ENCODE measurements around the gene NFATC2.

NFATC2 gene

DNA sequence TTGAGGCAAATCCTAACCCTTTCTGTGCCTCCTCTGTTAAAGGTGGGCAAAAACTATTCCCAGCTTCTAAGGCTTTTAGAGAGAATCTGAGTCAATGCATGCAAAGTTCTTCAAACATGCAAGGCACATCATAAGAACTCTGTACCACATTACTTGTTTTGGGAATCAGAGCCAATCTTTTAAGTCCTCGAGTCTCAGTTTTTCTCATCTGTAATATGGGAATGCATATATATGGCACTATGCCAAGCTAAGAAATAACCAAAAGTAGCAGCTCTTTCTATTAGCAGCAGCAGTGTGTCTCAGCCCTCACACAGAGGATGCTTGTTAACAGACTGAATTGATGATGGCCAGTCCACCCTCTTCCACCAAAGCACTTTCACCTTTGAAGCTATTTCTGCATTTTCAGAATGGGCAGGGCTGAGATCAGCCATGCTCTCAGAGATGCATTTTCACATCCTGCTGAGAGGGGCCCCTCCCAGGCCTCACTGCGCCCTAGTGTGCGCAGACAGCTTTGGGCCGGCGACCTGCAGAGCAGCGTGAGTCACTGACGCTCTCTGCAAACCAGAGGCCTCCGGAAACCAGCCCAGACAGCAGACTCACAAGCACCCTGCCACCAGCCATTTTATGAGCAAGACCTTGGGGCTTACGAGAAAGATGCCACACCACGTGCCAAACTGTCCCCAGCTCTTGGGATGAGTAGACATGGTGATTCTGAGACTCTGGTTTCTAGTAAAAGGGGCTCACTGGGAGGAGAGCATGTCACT is 138.0 kb downstream of the NFATC2 start:
- ATAC-seq, result no peak
- TF ChIP-seq ZNF70 (CRISPR knock-in tag; IDR thresholded peaks at IDR 0.05) (no peak), ZC3H10 (CRISPR knock-in tag; IDR thresholded peaks at IDR 0.05) (no peak), ZFP30 (CRISPR knock-in tag; IDR thresholded peaks at IDR 0.05) (no peak)

- TF ChIP-seq SNAI2 (CRISPR knock-in tag; IDR thresholded peaks at IDR 0.05) (no peak), ZNF565 (CRISPR knock-in tag; conservative IDR thresholded peaks at IDR 0.05; ENCODE audit: low read depth) (no peak), GLIS3 (CRISPR knock-in tag; IDR thresholded peaks at IDR 0.05) (no peak), ZFP3 (CRISPR knock-in tag; IDR thresholded peaks at IDR 0.05) (no peak), TOX (CRISPR knock-in tag; IDR thresholded peaks at IDR 0.05; ENCODE audit: borderline replicate concordance) (no peak), OSR1 (CRISPR knock-in tag; IDR thresholded peaks at IDR 0.05) (no peak), TSHZ2 (CRISPR knock-in tag; IDR thresholded peaks at IDR 0.05) (no peak), RARB (CRISPR knock-in tag; IDR thresholded peaks at IDR 0.05) (no peak), CSDC2 (CRISPR knock-in tag; IDR thresholded peaks at IDR 0.05) (no peak), ZC3H10 (CRISPR knock-in tag; IDR thresholded peaks at IDR 0.05) (no peak), ISL1 (CRISPR knock-in tag; IDR thresholded peaks at IDR 0.05) (no peak), ZFP30 (CRISPR knock-in tag; IDR thresholded peaks at IDR 0.05) (no peak), BACH2 (CRISPR knock-in tag; IDR thresholded peaks at IDR 0.05; ENCODE audit: borderline replicate concordance) (no peak), CSRNP3 (CRISPR knock-in tag; IDR thresholded peaks at IDR 0.05) (no peak)
- TF ChIP-seq, protein P1, sequence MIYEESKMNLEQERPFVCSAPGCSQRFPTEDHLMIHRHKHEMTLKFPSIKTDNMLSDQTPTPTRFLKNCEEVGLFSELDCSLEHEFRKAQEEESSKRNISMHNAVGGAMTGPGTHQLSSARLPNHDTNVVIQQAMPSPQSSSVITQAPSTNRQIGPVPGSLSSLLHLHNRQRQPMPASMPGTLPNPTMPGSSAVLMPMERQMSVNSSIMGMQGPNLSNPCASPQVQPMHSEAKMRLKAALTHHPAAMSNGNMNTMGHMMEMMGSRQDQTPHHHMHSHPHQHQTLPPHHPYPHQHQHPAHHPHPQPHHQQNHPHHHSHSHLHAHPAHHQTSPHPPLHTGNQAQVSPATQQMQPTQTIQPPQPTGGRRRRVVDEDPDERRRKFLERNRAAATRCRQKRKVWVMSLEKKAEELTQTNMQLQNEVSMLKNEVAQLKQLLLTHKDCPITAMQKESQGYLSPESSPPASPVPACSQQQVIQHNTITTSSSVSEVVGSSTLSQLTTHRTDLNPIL (CRISPR knock-in tag; IDR thresholded peaks at IDR 0.05; ENCODE audit: low read depth), result no peak
- TF ChIP-seq, protein P2, sequence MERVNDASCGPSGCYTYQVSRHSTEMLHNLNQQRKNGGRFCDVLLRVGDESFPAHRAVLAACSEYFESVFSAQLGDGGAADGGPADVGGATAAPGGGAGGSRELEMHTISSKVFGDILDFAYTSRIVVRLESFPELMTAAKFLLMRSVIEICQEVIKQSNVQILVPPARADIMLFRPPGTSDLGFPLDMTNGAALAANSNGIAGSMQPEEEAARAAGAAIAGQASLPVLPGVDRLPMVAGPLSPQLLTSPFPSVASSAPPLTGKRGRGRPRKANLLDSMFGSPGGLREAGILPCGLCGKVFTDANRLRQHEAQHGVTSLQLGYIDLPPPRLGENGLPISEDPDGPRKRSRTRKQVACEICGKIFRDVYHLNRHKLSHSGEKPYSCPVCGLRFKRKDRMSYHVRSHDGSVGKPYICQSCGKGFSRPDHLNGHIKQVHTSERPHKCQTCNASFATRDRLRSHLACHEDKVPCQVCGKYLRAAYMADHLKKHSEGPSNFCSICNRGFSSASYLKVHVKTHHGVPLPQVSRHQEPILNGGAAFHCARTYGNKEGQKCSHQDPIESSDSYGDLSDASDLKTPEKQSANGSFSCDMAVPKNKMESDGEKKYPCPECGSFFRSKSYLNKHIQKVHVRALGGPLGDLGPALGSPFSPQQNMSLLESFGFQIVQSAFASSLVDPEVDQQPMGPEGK (CRISPR knock-in tag; IDR thresholded peaks at IDR 0.05; ENCODE audit: borderline replicate concordance), result no peak
- ATAC-seq, result no peak
Measured at GRCh38 chr20:51403466-51404220, 138.9 kb downstream of the NFATC2 start.

GRCh38 chr20:51402201-51402600 is 140.3 kb downstream of the NFATC2 start:
- no peak for ATAC-seq
- no peak for TF ChIP-seq ZFP3 (CRISPR knock-in tag; IDR thresholded peaks at IDR 0.05)
- TF ChIP-seq ZNF70 (CRISPR knock-in tag; IDR thresholded peaks at IDR 0.05), result no peak
- no peak for TF ChIP-seq ZNF565 (CRISPR knock-in tag; conservative IDR thresholded peaks at IDR 0.05; ENCODE audit: low read depth)
- TF ChIP-seq, protein P1 (CRISPR knock-in tag; IDR thresholded peaks at IDR 0.05; ENCODE audit: low read depth), result no peak
- no peak for TF ChIP-seq ESRRG (CRISPR knock-in tag; IDR thresholded peaks at IDR 0.05)
- no peak for TF ChIP-seq ISL1 (CRISPR knock-in tag; IDR thresholded peaks at IDR 0.05)
- TF ChIP-seq CSRNP3 (CRISPR knock-in tag; IDR thresholded peaks at IDR 0.05), result no peak
- TF ChIP-seq GLIS3 (CRISPR knock-in tag; IDR thresholded peaks at IDR 0.05), result no peak
- TF ChIP-seq ZFP30 (CRISPR knock-in tag; IDR thresholded peaks at IDR 0.05), result no peak
- TF ChIP-seq ZC3H10 (CRISPR knock-in tag; IDR thresholded peaks at IDR 0.05), result no peak
- no peak for TF ChIP-seq POU6F1 (CRISPR knock-in tag; IDR thresholded peaks at IDR 0.05; ENCODE audit: borderline replicate concordance, low read depth)
- no peak for TF ChIP-seq BACH2 (CRISPR knock-in tag; IDR thresholded peaks at IDR 0.05; ENCODE audit: borderline replicate concordance)
- no peak for TF ChIP-seq RARB (CRISPR knock-in tag; IDR thresholded peaks at IDR 0.05)
- TF ChIP-seq TCF4 (CRISPR knock-in tag; IDR thresholded peaks at IDR 0.05; ENCODE audit: borderline replicate concordance), result no peak
- no peak for TF ChIP-seq CSDC2 (CRISPR knock-in tag; IDR thresholded peaks at IDR 0.05)
- TF ChIP-seq ZNF8 (CRISPR knock-in tag; IDR thresholded peaks at IDR 0.05), result no peak
